Mucosa of gallbladder (tissue), 1 donor: ENCODE measurements around the gene KRTAP12-3. TPM values are rescaled to one million over a fixed set of nuclear protein-coding genes. Genes with fewer than 3 reads are reported as not detected.

ENCODE experiments used
- DNase-seq: peaks from one replicate; pipeline ENCODE4 v3.0.0-alpha.2; 2020; ENCODE audit warnings: low spot score
- total RNA-seq: library from RNA; stranded (reverse); gene quantifications from one replicate; pipeline ENCODE4 v1.2.1, GENCODE V29; 2021
- donor health status: DM: no; HTN: no; CAD: no.

KRTAP12-3 gene
- total RNA-seq, 1 donor from 2014 or later = not detected

GRCh38 chr21:44702111-44702972, 44.6 kb downstream of the KRTAP12-3 start:
- no peak for DNase-seq

GRCh38 chr21:44702973-44703730, 45.4 kb downstream of the KRTAP12-3 start:
- no peak for DNase-seq

GRCh38 chr21:44703731-44704635, 46.3 kb downstream of the KRTAP12-3 start:
- DNase-seq = no peak

- DNase-seq = no peak
Observed at GRCh38 chr21:44704636-44705001, 46.9 kb downstream of the KRTAP12-3 start.

- DNase-seq = no peak
Observed at GRCh38 chr21:44706026-44706705, 48.4 kb downstream of the KRTAP12-3 start.

GRCh38 chr21:44706706-44707581, 49.2 kb downstream of the KRTAP12-3 start:
- DNase-seq = no peak

Other genes starting within 250 kb of the KRTAP12-3 start
- gene LRRC3, start 202.4 kb upstream of the KRTAP12-3 start, total RNA-seq = 15.6 TPM
- gene KRTAP10-1, start 117.7 kb upstream of the KRTAP12-3 start, total RNA-seq = not detected
- gene KRTAP10-2, start 106.4 kb upstream of the KRTAP12-3 start, total RNA-seq = not detected
- gene KRTAP10-3, start 99.1 kb upstream of the KRTAP12-3 start, total RNA-seq = not detected
- not detected for gene KRTAP10-4, start 84.2 kb upstream of the KRTAP12-3 start, total RNA-seq
- gene KRTAP10-5, start 77.3 kb upstream of the KRTAP12-3 start, total RNA-seq = not detected
- gene KRTAP10-6, start 65.4 kb upstream of the KRTAP12-3 start, total RNA-seq = not detected
- gene KRTAP10-7, start 57.3 kb upstream of the KRTAP12-3 start, total RNA-seq = not detected
- not detected for gene KRTAP10-8, start 45.9 kb upstream of the KRTAP12-3 start, total RNA-seq
- gene KRTAP10-9, start 30.8 kb upstream of the KRTAP12-3 start, total RNA-seq = not detected
- not detected for gene KRTAP10-10, start 20.6 kb upstream of the KRTAP12-3 start, total RNA-seq
- gene KRTAP10-11, start 11.5 kb upstream of the KRTAP12-3 start, total RNA-seq = not detected
- gene KRTAP12-4, start 3.3 kb upstream of the KRTAP12-3 start, total RNA-seq = not detected
- gene KRTAP12-2, start 9.0 kb downstream of the KRTAP12-3 start, total RNA-seq = not detected
- gene KRTAP12-1, start 24.2 kb downstream of the KRTAP12-3 start, total RNA-seq = not detected
- not detected for gene KRTAP10-12, start 39.2 kb downstream of the KRTAP12-3 start, total RNA-seq
- 0.06 TPM for gene TSPEAR, start 53.6 kb downstream of the KRTAP12-3 start, total RNA-seq
- 74.4 TPM for gene UBE2G2, start 143.9 kb downstream of the KRTAP12-3 start, total RNA-seq
- 70.5 TPM for gene SUMO3, start 160.1 kb downstream of the KRTAP12-3 start, total RNA-seq
- gene PTTG1IP, start 215.8 kb downstream of the KRTAP12-3 start, total RNA-seq = 295 TPM